OCI-LY3 (cell line): ENCODE data around the gene FAM3A.

Source experiments
- H2AFZ ChIP-seq: fragments of 200-600, 300-600 bp; shearing (Covaris generic); 2 replicates; pipeline ENCODE4 v1.6.0; 2014; ENCODE audit warnings: antibody characterized with exemption, low read depth, low read length
- H3K27ac ChIP-seq: fragments of 200-600, 300-600 bp; sonication (generic); 2 replicates; pipeline ENCODE4 v1.5.1; 2014; ENCODE audit warnings: mild to moderate bottlenecking, low read length, moderate library complexity, mixed read lengths
- H3K27me3 ChIP-seq: fragments of 200-600, 300-600 bp; sonication (generic); 2 replicates; pipeline ENCODE4 v1.6.1; 2014; ENCODE audit warnings: low read depth, low read length, mixed read lengths
- H3K36me3 ChIP-seq: fragments of 200-600, 300-600 bp; sonication (generic); replicated peaks from 2 replicates; pipeline ENCODE3; 2014; ENCODE audit warnings: low read depth, low read length, mixed read lengths
- H3K4me1 ChIP-seq: fragments of 300-600, 200-600 bp; sonication (generic); 2 replicates; pipeline ENCODE4 v1.6.1; 2014; ENCODE audit warnings: low read length, mixed read lengths
- H3K4me2 ChIP-seq: fragments of 200-600, 300-600 bp; sonication (generic); 2 replicates; pipeline ENCODE4 v1.6.1; 2014; ENCODE audit warnings: low read length, mixed read lengths
- H3K4me3 ChIP-seq: fragments of 300-600, 200-600 bp; sonication (generic); 2 replicates; pipeline ENCODE4 v1.5.1; 2014; ENCODE audit warnings: antibody characterized with exemption, mild to moderate bottlenecking, low read length, moderate library complexity
- H3K79me2 ChIP-seq: fragments of 300-600, 200-600 bp; shearing (Covaris generic); 2 replicates; pipeline ENCODE4 v1.6.1; 2014; ENCODE audit warnings: mild to moderate bottlenecking, low read length, mixed read lengths
- H3K9ac ChIP-seq: fragments of 300-600, 200-600 bp; shearing (Covaris generic); 2 replicates; pipeline ENCODE4 v1.6.0; 2014; ENCODE audit warnings: mild to moderate bottlenecking, low read length, moderate library complexity
- H3K9me3 ChIP-seq: fragments of 200-600, 300-600 bp; shearing (Covaris generic); 2 replicates; pipeline ENCODE4 v1.6.1; 2014; ENCODE audit warnings: low read length, mixed read lengths; ENCODE audit not compliant: insufficient read depth
- H4K20me1 ChIP-seq: fragments of 200-600, 300-600 bp; sonication (generic); 2 replicates; pipeline ENCODE4 v1.6.1; 2016; ENCODE audit warnings: low read length, mixed read lengths; ENCODE audit not compliant: insufficient read depth
- CTCF ChIP-seq: fragments of 200-600, 300-600 bp; sonication (generic); IDR thresholded peaks from 2 replicates; pipeline ENCODE4 v1.5.1; 2014; ENCODE audit warnings: antibody characterized with exemption, low read length, low read depth
- EZH2phosphoT487 ChIP-seq: fragments of 200-600 bp; shearing (Covaris generic); IDR thresholded peaks from 2 replicates; pipeline ENCODE4 v1.6.1; 2018; ENCODE audit warnings: antibody characterized with exemption, mixed run types, low read depth

Gene FAM3A

GRCh38 chrX:154549766-154550165 is 33.7 kb upstream of the FAM3A start:
- no peak overlapping the region for H2AFZ ChIP-seq
- no peak overlapping the region for H3K4me3 ChIP-seq
- H3K27ac ChIP-seq = no peak overlapping the region
- no peaks in the 10 kb centered on the region for H3K27me3 ChIP-seq
- no peaks in the 10 kb centered on the region for H3K9me3 ChIP-seq
- TF ChIP-seq CTCF = no peak
- no peak for TF ChIP-seq EZH2phosphoT487
- no peaks in the 10 kb centered on the region for H4K20me1 ChIP-seq
- H3K4me1 ChIP-seq = 0 out of 2 replicates have a peak, but pooled peaks cover 5% of the 10 kb centered on the region
- no peak overlapping the region for H3K9ac ChIP-seq
- no peak overlapping the region for H3K4me2 ChIP-seq
- peaks cover under 1% of the 10 kb centered on the region for H3K36me3 ChIP-seq
- peaks cover 30% of the 10 kb centered on the region for H3K79me2 ChIP-seq

DNA sequence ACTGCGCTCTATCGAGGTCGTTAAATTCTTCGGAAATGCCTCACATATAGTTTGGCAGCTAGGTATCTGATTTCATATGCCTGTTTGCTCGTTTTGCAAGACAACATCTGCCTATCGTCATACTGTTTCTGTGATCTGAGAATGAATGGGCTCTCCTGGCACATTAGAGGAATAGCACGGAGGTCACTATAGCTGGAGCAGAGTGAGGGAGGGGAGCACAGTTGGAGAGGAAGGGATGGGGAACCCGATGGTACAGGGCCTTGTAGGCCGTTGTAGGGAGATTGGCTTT is 31.9 kb upstream of the FAM3A start:
- H2AFZ ChIP-seq = 0 out of 2 replicates have a peak overlapping the region, but pooled peaks have one; percentile 63
- H3K27ac ChIP-seq = peak overlapping the region; percentile 93
- H3K9ac ChIP-seq = peak overlapping the region; percentile 91
- TF ChIP-seq CTCF (no peak), EZH2phosphoT487 (no peak)
- H3K9me3 ChIP-seq = no peaks in the 10 kb centered on the region
- H3K27me3 ChIP-seq = no peaks in the 10 kb centered on the region
- H3K4me1 ChIP-seq = 0 out of 2 replicates have a peak, but pooled peaks cover 5% of the 10 kb centered on the region
- H3K4me2 ChIP-seq = peak overlapping the region; percentile 94
- H3K79me2 ChIP-seq = peaks cover 30% of the 10 kb centered on the region
- H3K4me3 ChIP-seq = peak overlapping the region; percentile 98
- H3K36me3 ChIP-seq = no peaks in the 10 kb centered on the region
- H4K20me1 ChIP-seq = no peaks in the 10 kb centered on the region

GRCh38 chrX:154547245-154548027 is 31.4 kb upstream of the FAM3A start, which contains the start of gene IKBKG:
IKBKG (plus strand) TSS chrX:154547620; CDS start chrX:154552003, 4,383 bp downstream.
- peak within 1 kb of the TSS; percentile 98 for H3K4me2 ChIP-seq
- peak within 1 kb of the TSS; percentile 83; the same call in 1 of the 2 replicates for H2AFZ ChIP-seq
- H3K9ac ChIP-seq = peak within 1 kb of the TSS; percentile 91
- TF ChIP-seq EZH2phosphoT487 (no peak), CTCF (no peak)
- H3K4me3 ChIP-seq = peak within 1 kb of the TSS; percentile 98
- H3K9me3 ChIP-seq = no peaks in the 10 kb centered on the region
- H3K27me3 ChIP-seq = no peaks in the 10 kb centered on the region
- peaks cover 30% of the 10 kb centered on the region for H3K79me2 ChIP-seq
- H4K20me1 ChIP-seq = no peaks in the 10 kb centered on the region
- 0 out of 2 replicates have a peak, but pooled peaks cover 5% of the 10 kb centered on the region for H3K4me1 ChIP-seq
- H3K36me3 ChIP-seq = no peaks in the 10 kb centered on the region
- peak within 1 kb of the TSS; percentile 93 for H3K27ac ChIP-seq

GRCh38 chrX:154546354-154547244 is 30.6 kb upstream of the FAM3A start, which contains the start of gene G6PD:
G6PD (minus strand) TSS chrX:154546846; CDS start chrX:154546155, 691 bp downstream.
- Histone ChIP-seq H3K4me3 (peak within 1 kb of the TSS; percentile 98), H3K36me3 (no peaks in the 10 kb centered on the region), H3K9ac (peak within 1 kb of the TSS; percentile 91), H4K20me1 (no peaks in the 10 kb centered on the region), H3K79me2 (peaks cover 30% of the 10 kb centered on the region), H3K9me3 (no peaks in the 10 kb centered on the region), H3K27ac (peak within 1 kb of the TSS; percentile 93), H3K4me2 (peak within 1 kb of the TSS; percentile 98), H2AFZ (peak within 1 kb of the TSS; percentile 83; the same call in 1 of the 2 replicates), H3K27me3 (no peaks in the 10 kb centered on the region), H3K4me1 (0 out of 2 replicates have a peak, but pooled peaks cover 5% of the 10 kb centered on the region)
- TF ChIP-seq CTCF (no peak), EZH2phosphoT487 (no peak)
